HG03469 (cell line): ENCODE data around the gene CHRNA4.

Experiments used
- ATAC-seq: cut with Tn5 transposase; IDR thresholded peaks from one replicate; pipeline ENCODE4 v1.9.1; 2021; ENCODE audit warnings: mild to moderate bottlenecking, moderate library complexity, moderate number of reproducible peaks; ENCODE audit not compliant: unreplicated experiment

CHRNA4 gene

GRCh38 chr20:63295018-63295417, 66.1 kb downstream of the CHRNA4 start:
- ATAC-seq, result no peak

- no peak for ATAC-seq
These were observed 66.6 kb downstream of the CHRNA4 start for GRCh38 chr20:63294536-63294900.

GRCh38 chr20:63293871-63294535, 67.1 kb downstream of the CHRNA4 start:
- no peak for ATAC-seq

- no peak for ATAC-seq
These were observed 67.7 kb downstream of the CHRNA4 start for GRCh38 chr20:63293456-63293855.
